GM10248 (cell line): ENCODE measurements around the gene ST3GAL3.

Experiments used
- CTCF ChIA-PET: fragments of 300-600 bp; sonication (Branson Sonifier 250); formaldehyde crosslinking; extraction: SDS; loops from one replicate; lab custom pipeline; 2021; ENCODE audit warnings: antibody characterized with exemption; lab: Yijun Ruan, JAX
- POLR2A ChIA-PET: fragments of 350-650 bp; sonication (Branson Sonifier 250); formaldehyde crosslinking; extraction: SDS; loops from one replicate; lab custom pipeline; 2020; ENCODE audit warnings: antibody characterized with exemption; lab: Yijun Ruan, JAX
- DNase-seq: peaks from one replicate; pipeline ENCODE4 v3.0.0; 2012; ENCODE audit errors: extremely low spot score
- CTCF ChIP-seq: IDR thresholded peaks from 2 replicates; pipeline ENCODE4 v1.5.1; 2012; ENCODE audit warnings: mild to moderate bottlenecking, low read depth; ENCODE audit errors: extremely low read depth, missing control alignments, control extremely low read depth

ST3GAL3 gene

GRCh38 chr1:43979528-43980254, 272.4 kb downstream of the ST3GAL3 start:
- POLR2A ChIA-PET, result interaction anchor here (0.5 kb wide), 1 partner anchor 789 kb away, joined by 7 read pairs; no protein-coding TSS in a partner anchor
- DNase-seq, result peak; percentile 57
- CTCF ChIA-PET, result interaction anchor here (1.0 kb wide), 1 partner anchor 26 kb away, joined by 3 read pairs; no protein-coding TSS in a partner anchor
- no peak for TF ChIP-seq CTCF

GRCh38 chr1:43980255-43981134, 273.2 kb downstream of the ST3GAL3 start:
- POLR2A ChIA-PET, result interaction anchor here (0.5 kb wide), 1 partner anchor 790 kb away, joined by 7 read pairs; no protein-coding TSS in a partner anchor
- CTCF ChIA-PET, result interaction anchor here (1.0 kb wide), 1 partner anchor 25 kb away, joined by 3 read pairs; no protein-coding TSS in a partner anchor
- DNase-seq, result no peak
- TF ChIP-seq CTCF, result no peak
